Erythroblast (primary cell): ENCODE results near the gene FAM118A.
"Not testable (repeated sequence)": the region's sequence is repeated elsewhere in the genome, so short reads cannot be mapped to it uniquely, and the experiment has no call there.

Experiments used
- GATA1 ChIP-seq: IDR thresholded peaks from 2 replicates; pipeline ENCODE4 v1.6.1; 2011; ENCODE audit warnings: low read depth, mild to moderate bottlenecking, control low read depth, low read length, moderate library complexity
- POLR2A ChIP-seq: IDR thresholded peaks from 2 replicates; pipeline ENCODE4 v1.6.1; 2011; ENCODE audit warnings: mild to moderate bottlenecking, low read length

GRCh38 chr22:45328261-45328660 lies 18.5 kb downstream of the FAM118A start:
- TF ChIP-seq POLR2A, GATA1: not testable (repeated sequence)
